Medulla oblongata (tissue), 1 donor: Measurements from ENCODE around the gene MAP1LC3A.

Experiments
- DNase-seq: peaks from one replicate; pipeline ENCODE4 v3.0.0-alpha.2; 2015; ENCODE audit errors: extremely low spot score

The MAP1LC3A gene

DNA sequence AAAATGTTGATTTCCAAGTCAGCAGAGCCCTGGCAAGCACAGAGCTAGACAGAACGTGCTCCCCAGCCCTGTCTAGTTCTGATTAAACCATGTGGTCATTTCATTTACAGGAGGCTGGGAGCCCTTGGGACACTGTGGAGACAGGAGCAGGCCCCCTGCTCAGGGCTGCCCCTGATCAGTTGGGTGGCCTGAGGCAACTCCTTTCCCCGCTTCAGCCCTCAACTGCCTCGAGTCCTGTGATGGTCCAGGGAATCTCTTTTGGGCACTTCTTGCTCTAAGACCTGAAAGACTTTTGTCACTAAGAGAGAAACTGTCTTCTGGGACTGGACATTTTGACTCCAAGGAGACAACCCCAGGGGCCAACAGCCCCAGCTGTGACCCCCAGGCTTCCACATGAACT, 28.8 kb upstream of the MAP1LC3A start:
- no peak for DNase-seq

GRCh38 chr20:34530342-34530741, 28.2 kb upstream of the MAP1LC3A start:
- no peak for DNase-seq

- no peak for DNase-seq
Measured at GRCh38 chr20:34531608-34532265, 26.8 kb upstream of the MAP1LC3A start.

DNA sequence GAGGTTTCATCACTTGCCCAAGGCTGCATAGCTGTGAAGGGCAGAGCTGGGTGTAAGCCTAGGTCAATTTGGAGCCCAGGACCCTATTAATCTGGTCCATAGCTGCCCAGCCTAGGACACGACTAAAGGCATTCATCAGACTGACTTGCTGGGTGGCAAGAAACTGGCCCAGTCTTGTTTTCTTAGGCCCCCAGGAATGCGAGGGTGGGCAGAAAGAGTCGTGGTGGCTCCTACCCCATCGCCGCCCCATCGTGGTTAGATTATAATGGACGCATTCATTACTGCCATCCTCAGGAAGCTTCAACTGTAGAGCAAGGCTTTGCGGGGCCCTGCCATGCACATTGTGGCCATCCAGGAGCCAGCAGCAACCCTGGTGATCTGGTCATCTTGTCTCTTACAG, 26.2 kb upstream of the MAP1LC3A start:
- DNase-seq: no peak

DNA sequence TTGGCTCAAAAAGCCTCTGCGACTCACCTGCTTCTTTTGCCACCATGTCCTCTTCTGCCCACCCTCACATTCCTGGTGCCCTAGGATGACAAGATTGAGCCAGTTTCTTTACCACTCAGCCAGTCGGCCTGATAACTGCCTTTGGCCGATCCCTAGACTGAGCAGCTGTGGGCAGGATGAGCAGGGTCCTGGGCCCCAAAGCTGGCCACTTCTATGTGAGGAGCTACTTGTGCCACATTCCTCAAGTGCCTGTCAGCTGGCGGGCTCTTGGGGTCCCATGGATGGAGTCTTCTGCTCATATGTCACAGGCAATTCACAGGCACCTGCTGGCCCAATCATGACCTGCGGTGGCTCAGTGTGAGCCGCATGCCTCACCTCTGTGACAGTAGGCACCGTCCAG, 25.8 kb upstream of the MAP1LC3A start:
- DNase-seq: no peak

DNA sequence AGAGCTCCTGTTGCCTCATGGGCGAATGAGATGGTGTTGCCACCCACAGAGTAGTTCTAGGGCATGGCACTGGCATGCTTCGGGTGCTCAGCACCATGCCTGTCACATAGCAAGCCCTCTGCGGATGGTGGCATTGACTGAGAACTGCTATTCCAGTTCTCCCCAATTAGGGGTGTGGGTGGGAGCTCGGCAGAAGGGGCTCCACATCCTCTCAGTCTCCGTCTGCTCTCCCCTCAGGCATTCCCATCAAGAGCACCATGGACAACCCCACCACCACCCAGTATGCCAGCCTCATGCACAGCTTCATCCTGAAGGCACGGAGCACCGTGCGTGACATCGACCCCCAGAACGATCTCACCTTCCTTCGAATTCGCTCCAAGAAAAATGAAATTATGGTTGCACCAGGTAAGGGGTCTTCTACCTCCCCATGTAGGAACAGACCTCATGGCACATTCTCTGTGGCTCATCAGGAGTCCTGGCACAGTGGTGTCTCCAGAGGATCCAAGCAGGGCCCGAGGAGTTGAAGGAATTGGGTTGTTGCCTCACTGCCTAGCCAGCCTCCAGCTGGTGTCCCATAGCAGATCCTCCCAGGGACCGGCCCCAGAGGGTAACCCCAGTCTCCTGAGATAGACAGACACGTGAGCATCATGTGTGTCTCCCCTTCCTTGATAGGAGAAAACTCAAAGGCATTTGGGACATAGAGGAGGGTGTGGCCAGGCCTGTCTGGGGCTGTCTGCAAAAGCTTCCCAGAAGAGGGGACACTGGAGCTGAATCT, 23.9 kb upstream of the MAP1LC3A start:
- no peak for DNase-seq

GRCh38 chr20:34535301-34535840, 23.1 kb upstream of the MAP1LC3A start:
- DNase-seq: no peak

- DNase-seq: no peak
Measured at GRCh38 chr20:34535857-34536256, 22.7 kb upstream of the MAP1LC3A start.

- no peak for DNase-seq
Measured at GRCh38 chr20:34536798-34537394, 21.6 kb upstream of the MAP1LC3A start.

DNA sequence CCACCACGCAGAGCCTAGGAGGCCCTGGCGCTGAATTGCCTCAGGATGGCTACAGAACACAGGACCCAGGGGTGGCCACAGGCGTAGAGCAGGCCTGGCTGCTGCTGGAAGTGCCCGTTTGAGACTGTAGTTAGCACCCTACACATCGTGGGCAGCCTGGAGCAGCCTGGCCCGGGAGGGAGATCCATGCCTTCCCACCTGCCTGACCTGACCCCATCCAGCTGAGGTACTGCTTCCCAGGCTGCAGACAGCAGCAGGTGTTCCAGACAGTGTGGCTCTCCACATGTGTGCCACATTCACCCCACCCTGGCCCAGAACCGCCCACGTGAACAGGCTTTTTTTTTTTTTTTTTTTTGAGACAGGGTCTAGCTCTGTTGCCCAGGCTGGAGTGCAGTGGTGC, 20.9 kb upstream of the MAP1LC3A start:
- no peak for DNase-seq

DNA sequence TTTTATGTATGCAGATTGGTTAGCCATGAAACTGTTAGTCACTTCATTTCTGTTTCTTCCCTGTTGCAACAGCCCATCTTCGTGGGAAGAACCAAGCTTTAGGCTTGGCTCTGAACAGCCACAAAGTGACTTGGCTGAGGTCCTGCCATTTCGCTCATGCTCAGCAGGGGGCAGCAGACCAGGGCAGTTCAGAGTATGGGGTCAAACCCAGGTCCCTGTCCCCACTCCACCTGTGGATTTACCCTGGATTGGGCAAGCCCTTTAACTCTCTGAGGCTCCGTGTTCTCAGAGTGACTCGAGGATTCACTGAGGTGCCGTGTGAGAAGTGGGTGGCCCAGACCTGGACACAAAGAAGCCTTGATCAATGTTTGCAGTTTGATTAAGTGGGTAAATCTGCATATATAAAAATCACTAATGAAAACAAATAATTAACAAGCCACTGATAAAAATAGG, 19.8 kb upstream of the MAP1LC3A start:
- DNase-seq: peak; percentile 64

DNA sequence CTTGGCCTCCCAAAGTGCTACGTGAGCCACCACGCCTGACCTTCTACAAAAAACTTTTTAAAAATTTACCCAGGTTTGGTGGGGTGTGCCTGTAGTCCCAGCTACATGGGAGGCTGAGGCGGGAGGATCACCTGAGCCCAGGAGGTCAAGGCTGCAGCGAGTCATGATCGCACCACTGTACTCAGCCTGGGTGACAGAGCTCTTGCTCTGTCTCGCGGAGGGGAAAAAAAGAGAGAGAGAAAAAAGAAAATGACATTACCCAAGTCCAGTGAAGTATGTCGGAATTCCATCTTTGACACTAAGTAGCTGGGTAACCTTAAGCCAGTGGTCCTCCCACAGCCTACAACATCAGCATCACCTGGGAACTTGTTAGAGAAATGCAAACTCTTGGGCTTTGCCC, 18.8 kb upstream of the MAP1LC3A start:
- no peak for DNase-seq

DNA sequence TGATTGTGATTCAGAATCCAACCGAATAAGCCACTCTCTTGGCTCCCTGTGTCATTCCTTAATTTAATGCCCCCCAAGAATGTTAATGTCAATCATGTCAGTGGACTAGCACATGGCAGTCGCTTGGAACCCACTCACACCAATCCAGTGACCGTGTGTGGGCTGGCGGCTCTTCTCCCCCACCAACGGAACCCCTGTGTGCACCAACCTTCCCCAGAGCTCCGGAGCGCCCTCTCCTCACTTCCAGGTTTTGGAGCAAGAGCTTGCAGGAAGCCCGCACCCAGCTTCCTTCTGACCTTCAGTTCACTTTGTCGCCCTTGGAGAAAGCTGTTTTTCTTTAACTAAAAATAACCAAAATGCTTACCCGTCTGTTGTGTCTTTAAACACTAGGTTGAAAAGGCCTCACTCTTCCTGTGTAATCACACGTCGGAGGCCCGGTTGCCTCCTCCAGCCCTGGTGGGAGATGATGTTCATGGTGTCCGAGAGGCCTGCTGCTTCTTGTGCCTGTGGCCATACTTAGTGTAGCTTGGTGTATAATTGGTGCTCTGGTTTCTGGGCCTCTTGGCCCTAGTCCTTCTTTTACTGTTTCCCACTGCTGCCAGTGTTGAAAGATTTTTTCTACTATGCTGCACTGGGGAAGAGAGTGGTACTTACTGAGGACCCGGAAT, 17.8 kb upstream of the MAP1LC3A start:
- DNase-seq: no peak

GRCh38 chr20:34541264-34541901, 17.1 kb upstream of the MAP1LC3A start:
- DNase-seq: no peak

DNA sequence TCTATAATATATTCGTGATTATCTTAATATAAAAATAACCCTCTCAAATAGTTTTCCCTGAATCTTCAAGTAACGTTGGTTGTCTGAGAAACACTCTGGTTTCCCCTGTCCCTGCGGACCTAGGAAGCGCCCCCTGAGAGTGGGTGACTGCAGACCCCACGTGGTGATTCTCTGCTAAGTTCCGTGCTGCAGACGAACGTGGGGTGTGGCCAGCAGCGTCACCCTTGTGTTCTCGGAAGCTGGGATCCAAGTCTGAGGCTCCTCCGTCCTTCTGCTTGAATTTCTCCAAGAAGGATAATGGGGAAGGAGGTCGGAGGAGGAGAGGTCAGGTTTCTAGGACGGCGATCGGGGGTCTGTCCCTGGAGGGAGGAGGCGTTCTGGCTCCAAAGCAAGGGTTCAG, 16.6 kb upstream of the MAP1LC3A start:
- DNase-seq: no peak

- no peak for DNase-seq
Measured at GRCh38 chr20:34542439-34542838, 16.1 kb upstream of the MAP1LC3A start.

GRCh38 chr20:34543463-34544056, 15.0 kb upstream of the MAP1LC3A start:
- no peak for DNase-seq

GRCh38 chr20:34544109-34544796, 14.3 kb upstream of the MAP1LC3A start:
- no peak for DNase-seq

GRCh38 chr20:34546751-34547181, 11.8 kb upstream of the MAP1LC3A start:
- no peak for DNase-seq

DNA sequence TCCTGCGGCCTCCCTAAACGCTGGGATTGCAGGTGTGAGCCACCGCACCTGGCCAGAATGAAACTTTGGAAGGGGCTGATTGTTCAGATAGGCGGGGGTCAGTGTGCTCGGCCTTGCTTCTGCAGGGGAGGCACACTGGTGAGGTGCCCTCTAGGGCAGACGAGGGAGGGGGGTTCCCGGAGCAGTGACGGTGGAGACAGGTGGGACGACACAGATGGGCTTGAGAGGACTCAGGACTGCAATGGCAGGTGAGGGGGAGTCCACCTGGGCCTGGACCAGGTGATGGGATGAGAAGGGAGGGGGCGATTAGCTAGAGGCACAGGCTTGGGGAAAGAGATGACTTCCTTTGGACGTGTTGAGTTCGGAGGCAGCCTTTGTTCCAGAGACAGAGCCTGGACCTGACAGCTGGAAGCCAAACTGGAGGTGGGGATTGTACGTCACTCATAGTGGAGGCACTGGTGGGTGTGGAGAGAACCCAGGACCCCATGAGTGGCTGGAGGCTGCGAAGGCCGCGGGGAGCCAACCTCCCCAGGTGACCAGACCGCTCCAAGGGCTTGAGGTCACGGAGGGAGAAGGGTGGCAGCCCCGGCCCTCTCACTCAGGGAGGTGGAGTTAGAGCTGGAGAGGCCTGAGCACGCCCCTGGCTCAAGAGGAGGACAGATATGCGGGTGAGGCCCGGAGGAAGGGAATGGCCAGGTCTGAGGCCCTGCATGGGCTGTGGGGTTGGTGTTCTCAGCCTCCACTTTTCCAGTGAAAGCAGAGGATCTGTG, 10.5 kb upstream of the MAP1LC3A start:
- no peak for DNase-seq
